Activated T-helper 1 cell treated with anti-CD3 and anti-CD28 coated beads, Interleukin-12 subunit alpha, Interleukin-12 subunit beta, Interleukin-2, Interleukin-4 antibody, amounts not matched to agents 30 ng/mL and 10 ng/mL and 1 ng/mL, durations not matched to agents 14 hours and 24 hours and 36 hours (primary cell): ENCODE results near the gene SCN4B. TPM values are rescaled to one million over a fixed set of nuclear protein-coding genes. Genes with fewer than 3 reads are reported as not detected.
"Not testable (repeated sequence)": the region's sequence is repeated elsewhere in the genome, so short reads cannot be mapped to it uniquely, and the experiment has no call there.

Experiments used
- DNase-seq: peaks from one replicate; pipeline ENCODE4 v3.0.0; 2021; ENCODE audit warnings: low spot score
- H3K27ac Mint-ChIP-seq: one replicate; pipeline ENCODE4 v1.8.0; 2021; ENCODE audit warnings: mild to moderate bottlenecking, mixed read lengths
- H3K27me3 Mint-ChIP-seq: one replicate; pipeline ENCODE4 v1.8.0; 2022; ENCODE audit warnings: mild to moderate bottlenecking, moderate library complexity, mixed read lengths; ENCODE audit not compliant: insufficient read depth
- H3K36me3 Mint-ChIP-seq: one replicate; pipeline ENCODE4 v1.8.0; 2021; ENCODE audit warnings: low read depth, mixed read lengths
- H3K4me1 Mint-ChIP-seq: one replicate; pipeline ENCODE4 v1.8.0; 2021; ENCODE audit warnings: low read depth, mixed read lengths
- H3K4me3 Mint-ChIP-seq: one replicate; pipeline ENCODE4 v1.8.0; 2021; ENCODE audit warnings: mild to moderate bottlenecking, moderate library complexity, mixed read lengths
- H3K9me3 Mint-ChIP-seq: one replicate; pipeline ENCODE4 v1.8.0; 2021; ENCODE audit warnings: mixed read lengths
- intact Hi-C: fragments of 100-400 bp; cut with micrococcal nuclease; formaldehyde crosslinking; loops from one replicate; pipeline ENCODE4 v1.15.1; 2024
- total RNA-seq: library from RNA; stranded (reverse); gene quantifications from 2 replicates; pipeline ENCODE4 v1.2.3, GENCODE V29; 2022

Gene SCN4B
- total RNA-seq, 1 donor from 2014 or later = 0.08 TPM

DNA sequence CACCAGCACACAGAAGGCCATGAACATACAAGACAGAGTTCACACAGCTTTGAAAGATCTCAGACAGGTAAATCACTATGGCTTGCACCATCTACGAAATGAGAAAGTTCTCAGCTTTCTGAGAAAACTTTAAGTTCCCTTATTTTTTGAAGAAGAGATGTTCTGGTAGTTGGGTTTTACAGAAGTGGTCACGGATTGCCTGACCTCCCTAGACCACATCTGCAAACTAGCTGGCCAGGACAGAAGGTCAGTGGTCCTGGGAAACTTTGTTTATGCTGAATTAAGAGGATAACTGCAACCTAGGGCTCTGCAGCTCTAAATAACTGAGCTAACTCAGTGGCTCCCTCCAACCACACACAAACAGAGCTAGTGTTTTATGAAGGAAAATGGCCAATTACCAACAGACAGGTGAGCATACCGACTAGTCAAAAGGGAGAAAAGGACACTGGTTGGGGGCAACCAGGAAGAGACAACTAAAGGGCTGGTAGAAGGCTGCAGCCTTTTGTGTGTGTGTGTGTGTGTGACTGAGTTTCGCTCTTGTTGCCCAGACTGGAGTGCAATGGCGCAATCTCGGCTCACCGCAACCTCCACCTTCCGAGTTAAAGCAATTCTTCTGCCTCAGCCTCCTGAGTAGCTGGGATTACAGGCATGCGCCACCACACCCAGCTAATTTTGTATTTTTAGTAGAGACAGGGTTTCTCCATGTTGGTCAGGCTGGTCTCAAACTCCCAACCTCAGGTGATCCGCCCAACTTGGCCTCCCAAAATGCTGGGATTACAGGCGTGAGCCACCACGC, 32.4 kb upstream of the SCN4B start:
- no peak overlapping the region for H3K4me3 Mint-ChIP-seq
- H3K4me1 Mint-ChIP-seq = peaks cover 5% of the 10 kb centered on the region
- intact Hi-C loops = no loop called here
- no peaks in the 10 kb centered on the region for H3K36me3 Mint-ChIP-seq
- H3K9me3 Mint-ChIP-seq = no peaks in the 10 kb centered on the region
- peaks cover 30% of the 10 kb centered on the region for H3K27me3 Mint-ChIP-seq
- no peak overlapping the region for H3K27ac Mint-ChIP-seq
- DNase-seq = no peak

DNA sequence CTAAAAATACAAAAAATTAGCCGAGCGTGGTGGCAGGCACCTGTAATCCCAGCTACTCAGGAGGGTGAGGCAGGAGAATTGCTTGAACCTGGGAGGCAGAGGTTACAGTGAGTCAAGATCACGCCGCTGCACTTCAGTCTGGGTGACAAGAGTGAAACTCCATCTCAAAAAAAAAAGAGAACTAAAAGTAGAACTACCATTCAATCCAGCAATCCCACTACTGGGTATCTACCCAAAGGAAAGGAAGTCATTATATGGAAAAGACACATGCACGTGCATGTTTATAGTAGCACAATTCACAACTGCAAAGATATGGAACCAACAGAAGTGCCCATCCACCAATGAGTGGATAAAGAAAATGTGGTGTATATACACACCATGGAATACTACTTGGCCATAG, 31.1 kb upstream of the SCN4B start:
- H3K9me3 Mint-ChIP-seq, DNase-seq, H3K36me3 Mint-ChIP-seq, H3K4me1 Mint-ChIP-seq, H3K27ac Mint-ChIP-seq, H3K4me3 Mint-ChIP-seq, intact Hi-C loops: not testable (repeated sequence)
- H3K27me3 Mint-ChIP-seq = peaks cover 21% of the 10 kb centered on the region

DNA sequence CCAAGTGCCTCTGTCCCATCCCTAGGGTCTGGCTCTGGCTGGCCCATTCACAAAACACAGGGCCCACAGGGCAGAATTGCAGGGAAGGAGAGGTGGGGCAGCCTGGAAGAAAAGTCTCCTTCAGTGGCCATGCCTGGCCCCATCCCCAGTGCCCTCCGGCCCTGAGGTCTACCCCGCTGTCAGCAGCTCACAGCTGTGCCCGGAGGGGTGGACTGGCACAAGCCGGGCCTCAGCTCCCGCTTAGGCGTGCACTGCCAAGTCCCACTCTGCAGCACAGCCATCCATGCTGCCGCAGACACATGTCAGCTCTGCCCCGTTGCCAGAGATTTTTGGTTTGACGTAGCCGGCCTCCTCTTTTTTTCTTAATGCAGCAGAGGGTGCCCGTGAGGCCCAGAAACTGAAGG, 27.7 kb upstream of the SCN4B start:
- Mint-ChIP-seq H3K4me1 (no peaks in the 10 kb centered on the region), H3K4me3 (no peak overlapping the region), H3K9me3 (no peaks in the 10 kb centered on the region), H3K36me3 (no peaks in the 10 kb centered on the region), H3K27ac (no peak overlapping the region), H3K27me3 (peaks cover 27% of the 10 kb centered on the region)
- intact Hi-C loops = no loop called here
- DNase-seq = no peak

DNA sequence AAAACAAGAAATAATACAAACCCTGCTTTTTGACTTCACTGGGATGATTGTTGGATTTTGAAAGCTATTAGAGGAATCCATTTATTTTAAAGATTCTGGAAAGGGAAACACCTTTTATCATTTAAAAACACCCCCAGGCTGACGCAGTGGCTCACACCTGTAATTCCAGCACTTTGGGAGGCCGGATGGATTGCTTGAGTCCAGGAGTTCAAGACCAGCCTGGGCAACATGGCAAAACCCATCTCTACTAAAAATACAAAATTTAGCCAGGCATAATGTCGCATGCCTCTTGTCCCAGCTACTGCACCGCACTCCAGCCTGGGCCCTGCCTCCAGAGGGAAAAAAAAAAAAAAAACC, 24.1 kb upstream of the SCN4B start:
- peaks cover 29% of the 10 kb centered on the region for H3K27me3 Mint-ChIP-seq
- no peaks in the 10 kb centered on the region for H3K9me3 Mint-ChIP-seq
- intact Hi-C loops = no loop called here
- H3K36me3 Mint-ChIP-seq = no peaks in the 10 kb centered on the region
- peaks cover 2% of the 10 kb centered on the region for H3K4me1 Mint-ChIP-seq
- no peak overlapping the region for H3K4me3 Mint-ChIP-seq
- DNase-seq = no peak
- no peak overlapping the region for H3K27ac Mint-ChIP-seq

DNA sequence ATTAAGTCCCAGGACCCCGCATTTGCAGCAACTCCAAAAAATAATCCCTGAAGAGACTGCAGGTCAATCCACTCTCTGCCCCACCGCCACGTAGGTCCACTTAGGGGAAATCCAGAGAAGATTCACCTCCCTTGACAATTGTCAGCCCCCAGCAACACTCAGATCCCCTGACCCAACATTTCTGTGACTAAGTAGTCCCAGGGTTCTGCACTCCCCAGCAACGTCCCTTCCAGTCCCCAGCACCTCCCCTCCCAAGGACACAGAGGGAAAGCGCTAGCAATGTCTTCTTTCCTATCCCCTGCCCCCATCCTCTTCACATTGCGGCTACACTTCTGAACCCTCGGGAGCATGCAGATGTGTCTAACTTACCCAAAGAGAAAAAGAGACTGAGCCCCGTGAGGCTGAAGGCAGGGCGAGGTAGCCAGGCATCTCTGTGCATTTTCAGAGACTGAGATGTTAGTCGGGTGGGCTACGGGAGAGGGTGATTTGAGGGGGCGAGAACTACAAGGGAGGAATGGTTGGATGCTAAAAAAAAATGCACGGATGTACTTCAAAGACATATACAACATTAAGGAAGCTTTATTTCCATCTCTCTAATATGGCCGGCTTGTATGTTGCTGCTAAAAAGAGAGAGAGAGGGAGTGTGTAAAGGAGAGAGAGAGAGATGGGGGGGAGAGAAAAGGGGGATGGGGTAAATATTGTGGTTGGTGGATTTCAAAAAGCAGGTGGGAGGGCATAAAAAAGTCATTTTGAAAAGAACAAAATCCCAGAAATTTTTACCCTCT, 23.6 kb upstream of the SCN4B start, which contains the start of gene SCN2B:
Gene SCN2B (minus strand): TSS at position 647 of the 785 bp plus-strand sequence. CDS start 208 bp downstream, at position 439.
- Mint-ChIP-seq H3K4me3 (no peak within 1 kb of the TSS), H3K36me3 (no peaks in the 10 kb centered on the region), H3K4me1 (peaks cover 5% of the 10 kb centered on the region), H3K27ac (no peak within 1 kb of the TSS), H3K27me3 (peaks cover 23% of the 10 kb centered on the region), H3K9me3 (no peaks in the 10 kb centered on the region)
- intact Hi-C loops = no loop called here
- DNase-seq = no peak

DNA sequence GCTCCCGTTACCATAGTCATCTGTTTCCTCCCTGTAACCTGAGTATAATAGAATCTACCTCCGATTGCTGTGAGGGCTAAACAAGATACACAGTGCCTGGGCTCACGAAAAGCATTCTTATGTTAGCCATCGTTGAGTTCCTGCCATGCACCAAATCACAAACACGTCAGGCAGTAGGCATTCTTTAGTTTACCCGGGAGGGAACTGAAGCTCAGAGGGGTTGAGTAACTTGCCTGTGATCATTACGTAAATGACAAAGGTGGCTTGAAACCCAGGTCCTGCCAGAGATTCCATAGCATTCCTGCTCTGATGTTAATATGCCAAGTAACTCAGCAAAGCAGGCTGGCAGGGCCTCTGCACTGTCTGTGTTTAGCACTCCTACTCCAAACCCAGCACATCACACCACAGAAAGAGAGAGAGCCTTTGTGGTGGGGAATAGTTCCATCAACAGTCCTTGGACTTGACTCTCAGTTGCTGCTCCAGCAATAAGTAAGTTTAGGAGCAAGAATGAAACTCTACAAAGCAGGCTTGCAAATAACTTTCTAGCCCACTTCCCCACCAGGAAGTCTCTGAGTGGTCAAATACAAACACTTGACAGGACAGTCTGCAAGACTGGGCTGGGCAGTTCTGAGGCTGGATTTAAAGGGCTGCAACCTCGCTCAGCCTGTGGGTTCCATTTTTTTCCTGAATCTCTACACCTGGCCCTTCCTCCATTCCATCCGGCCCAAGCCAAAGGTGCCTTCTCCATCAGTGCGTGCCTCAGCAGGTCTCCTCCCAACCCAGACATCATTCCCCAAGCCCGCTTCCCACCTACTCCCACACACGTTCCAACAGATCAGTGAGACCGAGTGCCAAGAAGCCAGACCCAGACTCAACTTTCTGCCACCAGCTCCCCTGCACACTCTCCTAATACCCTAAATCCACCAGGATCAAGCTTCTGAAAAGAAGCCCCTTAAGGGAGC, 22.7 kb upstream of the SCN4B start:
- Mint-ChIP-seq H3K9me3 (no peaks in the 10 kb centered on the region), H3K27me3 (peaks cover 24% of the 10 kb centered on the region), H3K27ac (no peak overlapping the region), H3K36me3 (no peaks in the 10 kb centered on the region), H3K4me1 (peaks cover 5% of the 10 kb centered on the region), H3K4me3 (no peak overlapping the region)
- DNase-seq = no peak
- intact Hi-C loops = no loop called here

DNA sequence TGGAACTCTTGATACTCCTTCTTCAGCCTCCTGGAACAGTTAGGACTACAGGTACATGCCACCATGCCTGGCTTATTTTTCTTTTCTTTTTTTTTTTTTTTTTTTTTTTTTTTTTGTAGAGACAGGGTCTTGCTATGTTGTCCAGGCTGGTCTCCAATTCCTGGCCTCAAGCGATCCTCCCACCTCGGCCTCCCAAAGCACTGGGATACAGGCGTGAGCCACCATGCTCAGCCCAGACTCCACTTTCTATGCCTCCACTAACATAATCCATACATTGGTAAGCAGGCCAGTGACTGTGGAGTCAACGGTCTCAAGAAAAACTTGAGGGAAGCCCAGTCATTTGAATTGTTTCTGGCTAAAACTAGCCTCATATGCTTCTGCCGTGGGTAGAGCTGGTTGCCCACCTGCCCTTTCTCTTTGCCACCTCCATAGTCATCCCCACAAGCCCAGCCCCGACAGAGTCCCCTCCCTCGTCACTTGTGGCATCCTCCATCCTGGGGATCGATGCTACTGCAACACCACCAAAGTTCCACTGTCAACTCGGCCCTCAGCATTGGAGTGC, 21.5 kb upstream of the SCN4B start:
- Mint-ChIP-seq H3K36me3 (no peaks in the 10 kb centered on the region), H3K4me3 (no peak overlapping the region), H3K4me1 (peaks cover 5% of the 10 kb centered on the region), H3K27me3 (peaks cover 29% of the 10 kb centered on the region), H3K9me3 (no peaks in the 10 kb centered on the region), H3K27ac (no peak overlapping the region)
- no peak for DNase-seq
- intact Hi-C loops = loop anchor here (5.0 kb wide), 1 partner anchor 367 kb away; no protein-coding TSS in a partner anchor

DNA sequence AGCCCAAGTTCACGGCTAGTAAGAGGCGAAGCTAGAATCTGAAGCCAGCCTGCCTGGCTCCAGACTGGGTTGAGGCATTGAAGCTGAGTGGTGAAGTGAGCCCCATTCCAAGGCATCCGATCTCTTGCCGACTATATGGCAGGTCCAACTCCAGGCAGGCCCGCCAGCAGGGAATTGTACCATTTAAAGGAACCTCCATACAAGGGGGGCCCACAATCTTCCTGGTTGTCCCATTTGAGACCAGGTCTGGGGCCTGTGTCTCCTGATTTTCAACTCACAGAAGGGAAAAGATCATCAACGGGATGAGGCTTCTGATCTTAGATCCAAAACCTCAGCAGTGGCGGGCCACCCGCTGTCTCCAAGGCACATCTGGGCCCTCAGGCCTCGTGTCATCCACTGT, 19.7 kb upstream of the SCN4B start:
- DNase-seq = no peak
- Mint-ChIP-seq H3K9me3 (no peaks in the 10 kb centered on the region), H3K4me1 (peaks cover 5% of the 10 kb centered on the region), H3K4me3 (no peak overlapping the region), H3K36me3 (no peaks in the 10 kb centered on the region), H3K27ac (no peak overlapping the region), H3K27me3 (peaks cover 34% of the 10 kb centered on the region)
- intact Hi-C loops = loop anchor here (5.0 kb wide), 1 partner anchor 365 kb away; no protein-coding TSS in a partner anchor

DNA sequence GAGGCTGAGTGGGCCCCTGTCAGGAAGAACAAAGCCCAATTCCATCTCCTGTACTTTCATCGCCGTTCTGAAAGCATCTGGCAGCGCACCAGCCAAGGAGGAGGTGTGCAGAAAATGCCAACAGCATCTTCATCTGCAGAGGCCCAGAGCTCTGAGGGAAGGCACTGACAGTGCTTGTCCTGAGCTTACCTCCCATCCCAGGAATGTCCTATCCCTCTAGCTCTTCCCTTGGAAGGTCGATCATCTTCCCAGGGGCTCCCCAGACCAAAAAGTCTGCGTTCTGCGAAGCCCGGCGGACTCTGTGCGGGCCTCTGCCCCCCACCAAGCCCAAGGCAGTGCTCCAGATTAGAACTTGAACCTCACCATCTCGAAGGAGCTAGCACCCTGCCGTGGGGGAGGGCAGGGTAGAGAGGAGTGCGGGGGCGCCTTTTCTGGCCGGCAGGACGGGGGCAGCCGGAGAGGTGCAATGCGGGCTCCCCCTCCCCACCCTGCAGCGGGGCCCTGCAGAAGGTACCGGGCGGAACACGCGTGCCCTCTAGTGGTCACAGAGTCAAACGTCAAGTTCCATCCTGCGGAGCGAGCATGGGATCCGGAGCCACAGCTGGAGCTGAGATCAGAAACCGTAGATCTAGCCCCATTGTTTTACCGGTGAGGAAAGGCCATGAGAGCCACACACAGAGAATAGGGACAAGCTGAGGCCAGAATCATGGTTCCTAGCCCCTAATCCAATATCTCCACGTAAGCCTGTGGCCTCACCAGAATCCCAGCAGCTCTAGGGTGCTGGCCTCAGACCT, 18.8 kb upstream of the SCN4B start:
- H3K36me3 Mint-ChIP-seq = no peaks in the 10 kb centered on the region
- H3K4me3 Mint-ChIP-seq = no peak overlapping the region
- no peak overlapping the region for H3K27ac Mint-ChIP-seq
- intact Hi-C loops = loop anchor here (1.0 to 5.0 kb wide), 3 partner anchors 26 to 364 kb away; no protein-coding TSS in a partner anchor
- no peaks in the 10 kb centered on the region for H3K9me3 Mint-ChIP-seq
- peaks cover 34% of the 10 kb centered on the region for H3K27me3 Mint-ChIP-seq
- peak; percentile 63 for DNase-seq
- H3K4me1 Mint-ChIP-seq = peaks cover 5% of the 10 kb centered on the region

DNA sequence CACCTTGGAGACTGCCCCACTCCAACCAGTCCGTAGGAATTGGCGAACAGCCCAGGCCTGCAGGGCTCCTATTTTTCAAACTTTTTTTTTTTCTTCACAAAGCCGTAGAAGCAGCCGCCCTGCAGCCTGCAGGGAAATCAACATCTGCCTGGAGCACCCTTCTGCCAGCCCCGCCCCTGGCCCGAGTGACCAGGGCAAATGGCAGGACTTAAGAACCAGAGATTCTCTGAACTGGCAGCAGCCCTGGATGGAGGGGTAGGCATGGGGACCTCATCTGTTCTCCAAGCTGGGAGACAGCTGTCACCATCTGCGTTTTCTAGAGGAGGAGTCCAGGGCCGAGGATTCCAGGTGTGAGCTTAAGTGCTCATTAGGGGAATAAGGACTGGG, 18.3 kb upstream of the SCN4B start:
- Mint-ChIP-seq H3K27ac (no peak overlapping the region), H3K27me3 (peaks cover 28% of the 10 kb centered on the region), H3K4me3 (no peak overlapping the region), H3K36me3 (no peaks in the 10 kb centered on the region), H3K9me3 (no peaks in the 10 kb centered on the region), H3K4me1 (peaks cover 5% of the 10 kb centered on the region)
- intact Hi-C loops = loop anchor here (1.0 to 5.0 kb wide), 3 partner anchors 26 to 364 kb away; no protein-coding TSS in a partner anchor
- DNase-seq = no peak

DNA sequence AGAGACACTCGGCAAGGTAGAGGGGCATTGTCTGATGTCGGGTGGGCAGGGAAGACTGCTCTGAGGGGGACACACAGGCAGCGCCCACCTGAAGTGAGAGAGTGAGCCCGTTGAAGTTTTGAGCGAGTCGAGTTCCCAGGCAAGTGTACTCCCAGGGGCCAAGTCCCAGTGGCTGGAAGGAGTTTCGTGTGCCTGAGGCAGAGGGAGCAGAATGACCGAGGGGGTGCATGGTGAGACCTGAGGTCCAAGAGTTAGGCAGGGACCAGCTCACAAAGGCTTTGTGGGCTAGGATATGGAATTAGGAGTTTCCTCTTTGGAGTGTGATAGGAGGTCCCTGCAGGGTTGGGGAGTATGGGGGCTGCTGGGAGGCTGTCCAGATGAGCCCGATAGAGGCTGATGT, 17.6 kb upstream of the SCN4B start:
- H3K4me3 Mint-ChIP-seq = no peak overlapping the region
- no peak overlapping the region for H3K27ac Mint-ChIP-seq
- DNase-seq = no peak
- H3K27me3 Mint-ChIP-seq = peaks cover 25% of the 10 kb centered on the region
- no peaks in the 10 kb centered on the region for H3K9me3 Mint-ChIP-seq
- H3K4me1 Mint-ChIP-seq = peaks cover 5% of the 10 kb centered on the region
- intact Hi-C loops = loop anchor here (5.0 kb wide), 1 partner anchor 363 kb away; no protein-coding TSS in a partner anchor
- no peaks in the 10 kb centered on the region for H3K36me3 Mint-ChIP-seq
